Effector CD8-positive, alpha-beta T cell (primary cell): ENCODE results near the gene NOTCH1.

Source experiments
- DNase-seq: peaks from one replicate; lab custom pipeline; 2025; lab: John Stamatoyannopoulos, UW

Gene NOTCH1

GRCh38 chr9:136501686-136502085, 44.2 kb downstream of the NOTCH1 start:
- no peak for DNase-seq

GRCh38 chr9:136499935-136500910, 45.6 kb downstream of the NOTCH1 start:
- no peak for DNase-seq

- DNase-seq, result no peak
Measured at GRCh38 chr9:136499071-136499934, 46.5 kb downstream of the NOTCH1 start.

DNA sequence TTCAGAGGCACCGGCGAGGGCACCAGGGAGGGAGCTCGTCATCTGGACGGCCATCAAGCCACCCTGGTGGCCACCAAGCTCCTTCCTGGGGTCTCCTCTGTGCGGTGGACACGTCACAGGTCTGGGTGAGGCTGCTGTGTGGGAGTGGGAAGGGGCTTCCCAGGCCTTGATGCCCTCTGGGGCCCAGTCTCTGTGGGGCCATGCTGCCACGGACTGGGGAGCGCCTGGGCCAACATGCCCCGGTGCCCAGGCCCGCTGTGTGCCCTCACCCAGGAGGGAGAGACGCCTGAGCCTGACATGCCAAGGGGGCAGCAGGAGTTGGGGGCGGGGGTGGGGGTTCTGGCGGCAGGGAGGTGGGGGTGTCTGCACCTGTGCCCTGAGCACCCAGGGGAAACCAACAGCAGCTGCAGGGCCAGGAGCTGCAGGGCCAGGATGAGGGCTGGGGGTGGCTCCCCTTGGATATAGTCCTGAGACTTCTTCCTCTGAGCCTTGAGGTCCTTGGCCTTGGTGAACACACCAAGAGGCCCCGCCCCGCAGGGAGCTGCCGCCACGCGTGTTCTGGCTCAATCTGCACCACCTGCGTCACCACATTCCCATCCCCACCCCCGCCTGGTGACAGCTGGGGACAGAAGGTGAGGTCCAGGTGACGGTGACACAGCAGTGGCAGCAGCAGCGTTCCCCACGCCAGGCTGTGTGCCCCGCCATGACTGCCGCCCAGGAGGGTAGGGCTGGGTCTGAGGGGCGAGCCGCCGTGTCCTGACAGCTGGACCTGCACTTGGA, 47.7 kb downstream of the NOTCH1 start:
- no peak for DNase-seq

DNA sequence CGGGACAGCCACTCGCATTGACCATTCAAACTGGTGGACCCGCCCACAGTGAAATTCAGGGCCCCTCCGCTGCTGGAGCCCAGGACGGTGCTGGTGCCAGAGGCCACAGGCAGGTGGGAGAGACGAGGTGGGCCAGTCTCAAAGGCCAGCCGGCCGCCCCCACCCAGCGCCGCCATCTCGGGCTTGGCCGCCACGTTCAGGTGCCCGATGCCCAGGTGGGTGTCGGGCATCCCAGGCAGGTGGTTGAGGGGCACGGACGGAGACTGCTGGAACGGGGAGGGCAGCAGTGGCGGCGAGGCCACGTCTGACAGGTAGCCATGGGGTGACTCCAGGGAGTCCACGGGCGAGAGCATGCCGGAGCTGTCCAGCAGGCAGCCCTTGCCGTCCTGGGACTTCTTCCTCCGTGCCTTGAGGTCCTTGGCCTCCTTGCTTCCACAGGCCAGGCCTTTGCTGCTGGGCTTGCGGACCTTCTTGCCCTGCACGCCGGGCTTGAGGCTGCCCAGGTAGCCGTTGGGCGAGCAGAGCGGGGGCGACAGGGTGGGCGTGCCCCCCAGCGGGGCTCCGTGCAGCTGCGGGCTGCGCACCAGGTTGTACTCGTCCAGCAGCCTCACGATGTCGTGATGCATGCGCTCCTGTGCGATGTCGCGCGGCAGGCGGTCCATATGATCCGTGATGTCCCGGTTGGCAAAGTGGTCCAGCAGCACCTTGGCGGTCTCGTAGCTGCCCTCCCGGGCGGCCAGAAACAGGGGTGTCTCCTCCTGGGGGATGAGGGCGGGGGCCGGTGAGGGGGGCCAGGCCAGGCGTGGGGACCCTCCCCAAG, 48.8 kb downstream of the NOTCH1 start:
- DNase-seq, result no peak

- DNase-seq, result no peak
Measured at GRCh38 chr9:136496181-136496580, 49.7 kb downstream of the NOTCH1 start.

DNA sequence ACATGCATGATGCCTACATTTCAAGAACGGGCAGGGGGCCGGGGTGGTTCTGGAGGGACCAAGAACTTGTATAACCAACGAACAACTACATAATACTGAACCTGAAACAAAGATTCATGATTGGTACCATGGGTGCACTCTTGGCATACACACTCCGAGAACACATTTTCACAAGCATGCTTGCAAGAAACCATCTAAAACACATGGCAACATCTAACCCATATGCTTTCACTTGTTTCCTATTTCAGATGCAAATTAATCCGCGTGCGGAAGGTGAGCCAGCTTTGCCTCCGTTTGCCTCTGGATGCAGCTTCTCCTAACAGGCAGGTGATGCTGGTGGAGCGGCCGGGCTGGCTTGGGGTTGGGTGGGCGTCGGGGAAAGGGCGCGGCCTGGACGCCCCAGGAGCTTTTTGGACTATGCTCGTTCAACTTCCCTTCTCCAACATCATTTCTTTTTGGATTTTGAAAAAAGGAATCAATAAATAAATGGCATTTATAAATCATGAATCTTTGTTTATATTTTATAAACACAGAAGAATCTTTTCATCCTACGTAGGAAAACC, 50.5 kb downstream of the NOTCH1 start:
- no peak for DNase-seq

DNA sequence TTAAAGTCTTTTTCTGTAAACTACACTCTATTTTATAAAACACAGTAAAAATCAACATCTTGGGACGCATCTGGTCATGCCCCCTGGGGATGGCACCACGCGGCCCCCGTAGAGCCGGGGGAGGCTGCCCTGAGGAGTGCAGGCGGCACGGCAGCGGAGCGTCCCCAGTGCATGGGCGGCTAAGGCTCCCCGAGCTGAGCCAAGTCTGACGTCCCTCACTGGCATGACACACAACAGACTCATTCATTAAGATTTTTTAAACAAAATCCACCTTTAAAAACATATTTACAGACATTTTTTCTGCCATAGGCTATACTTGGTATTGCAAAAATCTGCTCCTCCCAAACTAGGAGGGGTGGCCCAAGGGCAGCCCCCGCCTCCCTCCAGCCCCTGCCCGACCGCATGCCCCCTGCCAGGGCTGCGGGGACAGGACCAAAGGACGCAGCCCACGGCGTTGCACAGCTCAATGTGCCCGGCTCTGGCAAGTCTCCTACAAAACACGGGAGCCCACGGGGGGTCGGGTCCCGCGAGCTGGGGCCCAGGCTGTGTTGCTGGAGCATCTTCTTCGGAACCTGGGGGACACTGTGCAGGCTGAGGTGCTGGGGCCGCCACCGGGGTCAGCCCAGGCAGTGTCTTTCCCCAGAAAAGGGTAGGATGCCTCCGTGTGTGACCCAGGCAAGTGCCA, 51.2 kb downstream of the NOTCH1 start:
- DNase-seq, result no peak

GRCh38 chr9:136494012-136494411, 51.8 kb downstream of the NOTCH1 start:
- no peak for DNase-seq

DNA sequence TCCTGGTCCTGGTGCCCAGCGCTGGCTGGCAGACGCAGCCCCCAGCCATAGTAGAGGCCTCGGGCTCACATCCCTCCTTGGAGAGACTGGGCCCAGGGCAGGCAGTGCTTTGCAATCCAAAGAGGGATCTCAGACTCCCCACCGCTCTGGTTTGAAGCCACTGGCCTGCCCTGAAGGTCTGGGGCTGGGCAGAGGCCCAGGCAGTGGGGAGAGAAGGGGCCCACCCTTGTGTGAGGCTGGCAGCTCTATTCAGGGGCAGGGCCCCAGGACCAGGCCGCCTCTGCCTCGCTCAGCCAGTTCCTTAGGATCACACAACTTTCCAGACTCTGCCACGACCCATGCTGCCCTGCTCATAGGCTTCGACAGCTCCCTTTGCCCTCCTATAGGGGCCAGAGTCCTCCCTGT, 52.3 kb downstream of the NOTCH1 start:
- no peak for DNase-seq

- DNase-seq, result no peak
Measured at GRCh38 chr9:136492978-136493522, 52.8 kb downstream of the NOTCH1 start.

- no peak for DNase-seq
Measured at GRCh38 chr9:136489731-136490130, 56.1 kb downstream of the NOTCH1 start.

GRCh38 chr9:136488247-136489214, 57.3 kb downstream of the NOTCH1 start:
- peak; percentile 65 for DNase-seq

GRCh38 chr9:136487672-136488071, 58.2 kb downstream of the NOTCH1 start:
- DNase-seq, result no peak

- no peak for DNase-seq
Measured at GRCh38 chr9:136486823-136487620, 58.8 kb downstream of the NOTCH1 start.

- no peak for DNase-seq
Measured at GRCh38 chr9:136486131-136486530, 59.7 kb downstream of the NOTCH1 start.
